Heart right ventricle (tissue), 16 donors: ENCODE results near the gene SSBP2. TPM values are rescaled to one million over a fixed set of nuclear protein-coding genes. Genes with fewer than 3 reads are reported as not detected.
"Not testable (repeated sequence)": the region's sequence is repeated elsewhere in the genome, so short reads cannot be mapped to it uniquely, and the experiment has no call there.

Source experiments
- ATAC-seq, 8 donors: fragments of 200-7000 bp; cut with Tn5 transposase; one replicate each; pipeline ENCODE4 v1.9.1; 2020; ENCODE audit warnings: mild to moderate bottlenecking in 8 of 8, moderate library complexity in 8 of 8, moderate number of reproducible peaks in 1 of 8
- DNase-seq, 2 donors: peaks; one replicate each; pipeline ENCODE4 v3.0.0-alpha.2; 2020
- H3K27ac ChIP-seq, 10 donors: fragments of 200-600 bp; sonication (generic) in 2 of 10; one replicate each; pipeline versions ENCODE4 v1.5.0 to v1.8.0; 2020 to 2022; ENCODE audit warnings: mild to moderate bottlenecking in 3 of 10
- H3K27me3 ChIP-seq, 7 donors: fragments of 200-600 bp; one replicate each; pipeline ENCODE4 v1.8.0; 2021 to 2022; ENCODE audit warnings: mild to moderate bottlenecking in 2 of 7
- H3K36me3 ChIP-seq, 9 donors: fragments of 200-600 bp; sonication (generic) in 1 of 9; one replicate each; pipeline versions ENCODE4 v1.5.0 to v1.8.0; 2020 to 2022; ENCODE audit warnings: mild to moderate bottlenecking in 2 of 9
- H3K4me1 ChIP-seq, 9 donors: fragments of 200-600 bp; sonication (generic) in 1 of 9; one replicate each; pipeline versions ENCODE4 v1.5.0 to v1.8.0; 2020 to 2022; ENCODE audit warnings: mild to moderate bottlenecking in 4 of 9
- H3K4me3 ChIP-seq, 10 donors: fragments of 200-600 bp; sonication (generic) in 2 of 10; one replicate each; pipeline versions ENCODE4 v1.5.0 to v1.8.0; 2020 to 2022; ENCODE audit warnings: mild to moderate bottlenecking in 7 of 10, moderate library complexity in 2 of 10
- H3K9me3 ChIP-seq, 11 donors: fragments of 200-600 bp in 10 of 11; sonication (generic) in 2 of 11; one replicate each; pipeline versions ENCODE4 v1.5.0 to v1.8.0; 2013 to 2022; ENCODE audit warnings: mild to moderate bottlenecking in 2 of 11, control low read depth in 1 of 11, moderate library complexity in 1 of 11
- CTCF ChIP-seq, 9 donors: fragments of 200-600 bp; sonication (generic) in 2 of 9; IDR thresholded peaks; one replicate each; pipeline versions ENCODE4 v1.5.0 to v1.8.0; 2021 to 2022; ENCODE audit warnings: antibody characterized with exemption in 9 of 9, mild to moderate bottlenecking in 5 of 9, moderate library complexity in 1 of 9
- WGBS, 2 donors: extraction: QIAGEN DNeasy Blood & Tissue Kit; methylation state at CpG; one replicate each; pipeline ENCODE4 v1.1.7; 2013; ENCODE audit warnings: inconsistent platforms in 1 of 2; 5-methylcytosine and 5-hydroxymethylcytosine counted together
- intact Hi-C, 10 donors: fragments of 100-400 bp; cut with DNase I; formaldehyde crosslinking; loops; one replicate each; pipeline versions ENCODE4 v1.11.1 to v1.14.2; 2022
- polyA plus RNA-seq, 2 donors: library from polyadenylated mRNA; stranded (reverse); fragments of 200-250 nt; gene quantifications; one replicate each; pipeline ENCODE4 v1.2.3, GENCODE V29; 2013
- total RNA-seq, 10 donors: library from RNA; stranded (reverse); fragmentation: NEBNext Ultra II Directional in 3 of 10; extraction: Animal tissue kit (Norgen Biotek cat#: 25700) in 3 of 10; gene quantifications; one replicate each; pipeline versions ENCODE4 v1.2.1 to v1.2.4, GENCODE V29; 2021 to 2023
- donor health status: Arrhythmogenic right ventricular cardiomyopathy.
- donor health status: ischemic (EF 13 %, LVEDD 7.1; RV severe dilation, severe dysfunction).
- donor health status: healthy with polysubstance abuse.
- donor health status: DM: no; HTN: yes; CAD: no.
- donor health status: DM: no; HTN: no; CAD: no.
- donor health status: ischemic (EF 25% LVEDD 6.9; RV normal size, moderate dysfunction).
- donor health status: ischemic (EF 25% LVEDD 5.7; RV mildly dilated, moderate dysfunction).
- donor health status: healthy.
- donor health status: DM: yes; HTN: yes; CAD: no.
- donor health status: Ischemic cardiomyopathy.
- donor health status: ischemic (EF 35%, LVEDD 5.7; RV mildly dilated, moderate dysfunction).
- donor health status: nonischemic (EF 11% LVEDD 7.7; RV severe dilation, severe dysfunction).
- donor health status: DM: yes; HTN: yes; CAD: no.
- donor health status: PGD.
- donor health status: ischemic (EF 29% LVEDD 5.4; RV normal size, mild dysfunction).
- donor health status: nonischemic (EF 23%, LVEDD 6.1; RV moderate dilation, normal function).

SSBP2 gene
- total and polyA plus RNA-seq, 12 donors, result 24.2 to 85.9 (median 52.0) TPM

- H3K9me3 ChIP-seq, result no peaks in the 10 kb centered on the region
- intact Hi-C loops, result no loop called here
- 96 to 99% methylated on average over 2 of the region's 2 CpGs for WGBS, 2 donors
- H3K27me3 ChIP-seq, result no peaks in the 10 kb centered on the region
- peaks cover 0 to 8% (median 0%) of the 10 kb centered on the region in 9 donors for H3K36me3 ChIP-seq
- H3K4me3 ChIP-seq, result no peak overlapping the region
- H3K27ac ChIP-seq, result no peak overlapping the region
- no peak for DNase-seq
- no peak for ATAC-seq
- peaks cover 0 to 5% (median 0%) of the 10 kb centered on the region in 9 donors for H3K4me1 ChIP-seq
- TF ChIP-seq CTCF (IDR thresholded peaks at IDR 0.05), result no peak
Observed at GRCh38 chr5:81409361-81409760, 341.5 kb downstream of the SSBP2 start.

- ATAC-seq, result no peak
- no peak overlapping the region for H3K27ac ChIP-seq
- DNase-seq, result no peak
- peaks cover 0 to 5% (median 0%) of the 10 kb centered on the region in 9 donors for H3K4me1 ChIP-seq
- no peak overlapping the region for H3K4me3 ChIP-seq
- H3K27me3 ChIP-seq, result no peaks in the 10 kb centered on the region
- peaks cover 0 to 8% (median 0%) of the 10 kb centered on the region in 9 donors for H3K36me3 ChIP-seq
- no peak for TF ChIP-seq CTCF (IDR thresholded peaks at IDR 0.05)
- intact Hi-C loops, result no loop called here
- no peaks in the 10 kb centered on the region for H3K9me3 ChIP-seq
- WGBS, 2 donors, result 56 to 63% methylated on average over 1 of the region's 1 CpG
Observed at GRCh38 chr5:81408496-81408895, 342.4 kb downstream of the SSBP2 start.

GRCh38 chr5:81407811-81408210 is 343.1 kb downstream of the SSBP2 start:
- H3K4me3 ChIP-seq, DNase-seq, H3K27me3 ChIP-seq, H3K9me3 ChIP-seq, intact Hi-C loops, H3K27ac ChIP-seq, ATAC-seq, H3K4me1 ChIP-seq, H3K36me3 ChIP-seq: not testable (repeated sequence)
- WGBS, 2 donors, result 74 to 79% methylated on average over 4 of the region's 4 CpGs

GRCh38 chr5:81405126-81405891 is 345.6 kb downstream of the SSBP2 start:
- TF ChIP-seq CTCF (IDR thresholded peaks at IDR 0.05), result no peak
- peaks cover 0 to 5% (median 0%) of the 10 kb centered on the region in 9 donors for H3K4me1 ChIP-seq
- WGBS, 2 donors, result 78 to 83% methylated on average over 7 of the region's 7 CpGs
- intact Hi-C loops, result no loop called here
- no peaks in the 10 kb centered on the region for H3K27me3 ChIP-seq
- no peak overlapping the region for H3K4me3 ChIP-seq
- peaks cover 0 to 6% (median 0%) of the 10 kb centered on the region in 9 donors for H3K36me3 ChIP-seq
- DNase-seq (no peak), ATAC-seq (no peak)
- H3K9me3 ChIP-seq, result no peaks in the 10 kb centered on the region
- H3K27ac ChIP-seq, result no peak overlapping the region
